ENCODE measurements around the gene EHD4.

DNA sequence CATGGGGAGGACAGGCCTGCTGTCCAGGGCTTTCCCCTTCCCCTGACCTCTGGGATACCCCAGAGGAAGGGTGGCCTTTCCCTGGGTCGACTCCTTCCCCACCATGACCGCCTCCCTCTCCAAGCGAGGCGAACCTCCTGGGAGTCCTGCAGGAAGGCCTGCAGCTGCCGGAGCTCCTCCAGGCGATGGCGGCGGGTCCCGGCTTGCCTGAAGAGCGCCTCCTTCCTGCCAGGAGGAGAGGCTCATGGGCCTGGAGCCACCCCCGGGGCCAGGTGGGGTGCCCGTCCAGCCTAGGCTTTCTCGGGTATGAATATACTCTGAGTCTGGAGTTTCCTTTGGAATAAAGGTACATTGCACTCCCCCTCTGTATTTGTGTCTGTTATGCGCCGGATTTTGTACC is 113.6 kb downstream of the EHD4 start:
- no peak for TF ChIP-seq POLR2A (IDR thresholded peaks at IDR 0.05)
- TF ChIP-seq, protein P1, sequence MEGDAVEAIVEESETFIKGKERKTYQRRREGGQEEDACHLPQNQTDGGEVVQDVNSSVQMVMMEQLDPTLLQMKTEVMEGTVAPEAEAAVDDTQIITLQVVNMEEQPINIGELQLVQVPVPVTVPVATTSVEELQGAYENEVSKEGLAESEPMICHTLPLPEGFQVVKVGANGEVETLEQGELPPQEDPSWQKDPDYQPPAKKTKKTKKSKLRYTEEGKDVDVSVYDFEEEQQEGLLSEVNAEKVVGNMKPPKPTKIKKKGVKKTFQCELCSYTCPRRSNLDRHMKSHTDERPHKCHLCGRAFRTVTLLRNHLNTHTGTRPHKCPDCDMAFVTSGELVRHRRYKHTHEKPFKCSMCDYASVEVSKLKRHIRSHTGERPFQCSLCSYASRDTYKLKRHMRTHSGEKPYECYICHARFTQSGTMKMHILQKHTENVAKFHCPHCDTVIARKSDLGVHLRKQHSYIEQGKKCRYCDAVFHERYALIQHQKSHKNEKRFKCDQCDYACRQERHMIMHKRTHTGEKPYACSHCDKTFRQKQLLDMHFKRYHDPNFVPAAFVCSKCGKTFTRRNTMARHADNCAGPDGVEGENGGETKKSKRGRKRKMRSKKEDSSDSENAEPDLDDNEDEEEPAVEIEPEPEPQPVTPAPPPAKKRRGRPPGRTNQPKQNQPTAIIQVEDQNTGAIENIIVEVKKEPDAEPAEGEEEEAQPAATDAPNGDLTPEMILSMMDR (IDR thresholded peaks at IDR 0.05), result no peak
- TF ChIP-seq EP300 (IDR thresholded peaks at IDR 0.05), result no peak
